ENCODE results near the gene DVL1.

Gene DVL1

GRCh38 chr1:1309251-1310108 is 39.7 kb downstream of the DVL1 start:
- TF ChIP-seq TAF1 (IDR thresholded peaks at IDR 0.05; ENCODE audit: borderline replicate concordance, insufficient read depth, low read length) (no peak), POLR2AphosphoS5 (IDR thresholded peaks at IDR 0.05; ENCODE audit: low read depth, low read length) (0 out of 2 replicates have a peak, but pooled peaks have one; percentile 36), SIN3A (IDR thresholded peaks at IDR 0.05; ENCODE audit: borderline replicate concordance, insufficient read depth, low read length) (no peak), REST (IDR thresholded peaks at IDR 0.05; ENCODE audit: insufficient read depth in 1 of 2, low read depth in 2 of 2, low read length in 2 of 2) (no peak), FOXP2 (optimal IDR thresholded peaks at IDR 0.05; ENCODE audit: borderline replicate concordance, extremely low read depth, extremely low read length, insufficient read depth) (no peak)

- TF ChIP-seq REST (IDR thresholded peaks at IDR 0.05; ENCODE audit: insufficient read depth in 1 of 2, low read depth in 2 of 2, low read length in 2 of 2) (no peak), TAF1 (IDR thresholded peaks at IDR 0.05; ENCODE audit: borderline replicate concordance, insufficient read depth, low read length) (no peak), SIN3A (IDR thresholded peaks at IDR 0.05; ENCODE audit: borderline replicate concordance, insufficient read depth, low read length) (no peak), FOXP2 (optimal IDR thresholded peaks at IDR 0.05; ENCODE audit: borderline replicate concordance, extremely low read depth, extremely low read length, insufficient read depth) (no peak)
Measured at GRCh38 chr1:1308756-1309250, 40.4 kb downstream of the DVL1 start.

GRCh38 chr1:1307923-1308755 is 41.1 kb downstream of the DVL1 start, which contains the start of the genes ACAP3 and PUSL1:
Gene ACAP3 (minus strand): TSS chr1:1307930. CDS start chr1:1307815, 115 bp downstream.
Gene PUSL1 (plus strand): TSS chr1:1308597. CDS start chr1:1308644, 47 bp downstream.
- TF ChIP-seq REST (IDR thresholded peaks at IDR 0.05; ENCODE audit: insufficient read depth in 1 of 2, low read depth in 2 of 2, low read length in 2 of 2) (no peak; a peak in 1 of 4 replicates), TAF1 (IDR thresholded peaks at IDR 0.05; ENCODE audit: borderline replicate concordance, insufficient read depth, low read length) (0 out of 2 replicates have a peak, but pooled peaks have one; percentile 18), POLR2AphosphoS5 (IDR thresholded peaks at IDR 0.05; ENCODE audit: low read depth, low read length) (no peak), SIN3A (IDR thresholded peaks at IDR 0.05; ENCODE audit: borderline replicate concordance, insufficient read depth, low read length) (peak; percentile 25; the same call in 1 of the 2 replicates), FOXP2 (optimal IDR thresholded peaks at IDR 0.05; ENCODE audit: borderline replicate concordance, extremely low read depth, extremely low read length, insufficient read depth) (no peak)

GRCh38 chr1:1307261-1307922 is 41.8 kb downstream of the DVL1 start:
- TF ChIP-seq TAF1 (IDR thresholded peaks at IDR 0.05; ENCODE audit: borderline replicate concordance, insufficient read depth, low read length) (no peak), FOXP2 (optimal IDR thresholded peaks at IDR 0.05; ENCODE audit: borderline replicate concordance, extremely low read depth, extremely low read length, insufficient read depth) (no peak), REST (IDR thresholded peaks at IDR 0.05; ENCODE audit: insufficient read depth in 1 of 2, low read depth in 2 of 2, low read length in 2 of 2) (no peak), SIN3A (IDR thresholded peaks at IDR 0.05; ENCODE audit: borderline replicate concordance, insufficient read depth, low read length) (no peak), POLR2AphosphoS5 (IDR thresholded peaks at IDR 0.05; ENCODE audit: low read depth, low read length) (no peak)
